ENCODE results near the gene CAMK2D.

- TF ChIP-seq CTCF (conservative IDR thresholded peaks at IDR 0.05; ENCODE audit: low read length): no peak
- TF ChIP-seq EZH2phosphoT487 (IDR thresholded peaks at IDR 0.05; ENCODE audit: borderline replicate concordance, low read depth, low read length): no peak
These were observed 220.7 kb downstream of the CAMK2D start for GRCh38 chr4:113540859-113541258.

All from OCI-LY7 (cell line).